HepG2 (cell line): ENCODE results near the gene PIAS1. TPM values are rescaled to one million over a fixed set of nuclear protein-coding genes. Genes with fewer than 3 reads are reported as not detected.
A peak's percentile ranks its signal among the peaks of the same experiment; 100 is the strongest.

Source experiments
- FIP1L1 ChIP-seq: fragments of 200-400 bp; formaldehyde crosslinking; IDR thresholded peaks from 2 replicates; pipeline ENCODE4 v1.6.1; 2018; ENCODE audit warnings: low read depth, mild to moderate bottlenecking, low read length, moderate library complexity, borderline replicate concordance; ENCODE audit not compliant: insufficient read depth
- FOXP4 ChIP-seq: sonication (generic); formaldehyde crosslinking; IDR thresholded peaks from 2 replicates; pipeline ENCODE4 v1.4.0; 2020; ENCODE audit warnings: missing genetic modification reagents
- GATA4 ChIP-seq: sonication (generic); IDR thresholded peaks from 2 replicates; pipeline ENCODE4 v1.6.1; 2016; ENCODE audit warnings: antibody characterized with exemption, low read depth, borderline replicate concordance
- GMEB2 ChIP-seq: IDR thresholded peaks from 2 replicates; pipeline ENCODE4 v1.6.1; 2016; ENCODE audit warnings: missing biosample characterization, missing genetic modification reagents, low read depth
- HNF4A ChIP-seq: sonication (generic); formaldehyde crosslinking; IDR thresholded peaks from 2 replicates; pipeline ENCODE4 v1.4.0; 2020; ENCODE audit warnings: missing genetic modification reagents
- HNRNPLL ChIP-seq: fragments of 200-400 bp; formaldehyde crosslinking; IDR thresholded peaks from 2 replicates; pipeline ENCODE4 v1.6.1; 2017; ENCODE audit warnings: mild to moderate bottlenecking, low read depth, low read length; ENCODE audit not compliant: poor library complexity, severe bottlenecking
- MXD1 ChIP-seq: sonication (generic); formaldehyde crosslinking; IDR thresholded peaks from 2 replicates; pipeline ENCODE4 v1.4.0; 2020; ENCODE audit warnings: mild to moderate bottlenecking, missing genetic modification reagents
- TAF1 ChIP-seq: sonication (generic); formaldehyde crosslinking; IDR thresholded peaks from 2 replicates; pipeline ENCODE4 v1.4.0; 2020; ENCODE audit warnings: missing genetic modification reagents
- TFDP2 ChIP-seq: sonication (generic); formaldehyde crosslinking; IDR thresholded peaks from 2 replicates; pipeline ENCODE4 v1.4.0; 2020; ENCODE audit warnings: missing genetic modification reagents
- ZIK1 ChIP-seq: sonication (generic); formaldehyde crosslinking; IDR thresholded peaks from 2 replicates; pipeline ENCODE4 v1.5.0; 2020; ENCODE audit warnings: mild to moderate bottlenecking, low read depth, missing genetic modification reagents, borderline replicate concordance
- ZNF253 ChIP-seq: sonication (generic); formaldehyde crosslinking; IDR thresholded peaks from 2 replicates; pipeline ENCODE4 v1.8.0; 2022; ENCODE audit warnings: mild to moderate bottlenecking, missing genetic modification reagents, borderline replicate concordance
- ZNF333 ChIP-seq: sonication (generic); formaldehyde crosslinking; IDR thresholded peaks from 2 replicates; pipeline ENCODE4 v1.4.0; 2020; ENCODE audit warnings: mild to moderate bottlenecking, missing genetic modification reagents, borderline replicate concordance
- ZNF547 ChIP-seq: sonication (generic); formaldehyde crosslinking; IDR thresholded peaks from 2 replicates; pipeline ENCODE4 v1.5.1; 2020; ENCODE audit warnings: mild to moderate bottlenecking, missing genetic modification reagents
- ZNF709 ChIP-seq: sonication (generic); formaldehyde crosslinking; IDR thresholded peaks from 2 replicates; pipeline ENCODE4 v1.5.0; 2020; ENCODE audit warnings: mild to moderate bottlenecking, missing genetic modification reagents
- polyA plus RNA-seq, 8 experiments: library from polyadenylated mRNA; depleted of rRNA in 3 of 8; stranded (reverse) in 7 of 8; unstranded in 1 of 8; fragments of >200 nt; fragmentation: Illumina TruSeq in 4 of 8; extraction: Trizol in 4 of 8; gene quantifications; 2 replicates each; pipeline versions ENCODE4 v1.2.1 to v1.2.3, GENCODE V29; 2011 to 2016; ENCODE audit warnings: low read depth in 4 of 8, missing spikeins in 1 of 8, mixed read lengths in 1 of 8; ENCODE audit not compliant: insufficient read depth in 1 of 8
- total RNA-seq, 5 experiments: library from RNA; depleted of rRNA; stranded (reverse); fragments of >200 nt; fragmentation: Illumina TruSeq; extraction: Trizol; gene quantifications; 2 replicates each; pipeline ENCODE4 v1.2.3, GENCODE V29; 2016; ENCODE audit warnings: low read depth in 1 of 5
- TF ChIP-seq, protein P1 (sequence below): sonication (generic); formaldehyde crosslinking; IDR thresholded peaks from 2 replicates; pipeline ENCODE4 v1.5.1; 2020; ENCODE audit warnings: mild to moderate bottlenecking, missing genetic modification reagents, borderline replicate concordance

PIAS1 gene
- total and polyA plus RNA-seq, 2 of the 13 experiments (the other 11 are each of a cell fraction or from before 2014, with no cell fraction given): 20.7 to 33.7 TPM

- peak; percentile 99 for TF ChIP-seq TFDP2 (CRISPR knock-in tag)
- TF ChIP-seq HNF4A: peak; percentile 62
- TF ChIP-seq TAF1: peak; percentile 71
- peak; percentile 67; the same call in 1 of the 2 replicates for TF ChIP-seq ZNF709 (CRISPR knock-in tag)
- peak; percentile 92 for TF ChIP-seq GMEB2
- TF ChIP-seq FIP1L1: 0 out of 2 replicates have a peak, but pooled peaks have one; percentile 24
- TF ChIP-seq MXD1: peak; percentile 16; the same call in 1 of the 2 replicates
- TF ChIP-seq ZNF547 (CRISPR knock-in tag): peak; percentile 59
- TF ChIP-seq FOXP4 (CRISPR knock-in tag): peak; percentile 28; the same call in 1 of the 2 replicates
- TF ChIP-seq, protein P1, sequence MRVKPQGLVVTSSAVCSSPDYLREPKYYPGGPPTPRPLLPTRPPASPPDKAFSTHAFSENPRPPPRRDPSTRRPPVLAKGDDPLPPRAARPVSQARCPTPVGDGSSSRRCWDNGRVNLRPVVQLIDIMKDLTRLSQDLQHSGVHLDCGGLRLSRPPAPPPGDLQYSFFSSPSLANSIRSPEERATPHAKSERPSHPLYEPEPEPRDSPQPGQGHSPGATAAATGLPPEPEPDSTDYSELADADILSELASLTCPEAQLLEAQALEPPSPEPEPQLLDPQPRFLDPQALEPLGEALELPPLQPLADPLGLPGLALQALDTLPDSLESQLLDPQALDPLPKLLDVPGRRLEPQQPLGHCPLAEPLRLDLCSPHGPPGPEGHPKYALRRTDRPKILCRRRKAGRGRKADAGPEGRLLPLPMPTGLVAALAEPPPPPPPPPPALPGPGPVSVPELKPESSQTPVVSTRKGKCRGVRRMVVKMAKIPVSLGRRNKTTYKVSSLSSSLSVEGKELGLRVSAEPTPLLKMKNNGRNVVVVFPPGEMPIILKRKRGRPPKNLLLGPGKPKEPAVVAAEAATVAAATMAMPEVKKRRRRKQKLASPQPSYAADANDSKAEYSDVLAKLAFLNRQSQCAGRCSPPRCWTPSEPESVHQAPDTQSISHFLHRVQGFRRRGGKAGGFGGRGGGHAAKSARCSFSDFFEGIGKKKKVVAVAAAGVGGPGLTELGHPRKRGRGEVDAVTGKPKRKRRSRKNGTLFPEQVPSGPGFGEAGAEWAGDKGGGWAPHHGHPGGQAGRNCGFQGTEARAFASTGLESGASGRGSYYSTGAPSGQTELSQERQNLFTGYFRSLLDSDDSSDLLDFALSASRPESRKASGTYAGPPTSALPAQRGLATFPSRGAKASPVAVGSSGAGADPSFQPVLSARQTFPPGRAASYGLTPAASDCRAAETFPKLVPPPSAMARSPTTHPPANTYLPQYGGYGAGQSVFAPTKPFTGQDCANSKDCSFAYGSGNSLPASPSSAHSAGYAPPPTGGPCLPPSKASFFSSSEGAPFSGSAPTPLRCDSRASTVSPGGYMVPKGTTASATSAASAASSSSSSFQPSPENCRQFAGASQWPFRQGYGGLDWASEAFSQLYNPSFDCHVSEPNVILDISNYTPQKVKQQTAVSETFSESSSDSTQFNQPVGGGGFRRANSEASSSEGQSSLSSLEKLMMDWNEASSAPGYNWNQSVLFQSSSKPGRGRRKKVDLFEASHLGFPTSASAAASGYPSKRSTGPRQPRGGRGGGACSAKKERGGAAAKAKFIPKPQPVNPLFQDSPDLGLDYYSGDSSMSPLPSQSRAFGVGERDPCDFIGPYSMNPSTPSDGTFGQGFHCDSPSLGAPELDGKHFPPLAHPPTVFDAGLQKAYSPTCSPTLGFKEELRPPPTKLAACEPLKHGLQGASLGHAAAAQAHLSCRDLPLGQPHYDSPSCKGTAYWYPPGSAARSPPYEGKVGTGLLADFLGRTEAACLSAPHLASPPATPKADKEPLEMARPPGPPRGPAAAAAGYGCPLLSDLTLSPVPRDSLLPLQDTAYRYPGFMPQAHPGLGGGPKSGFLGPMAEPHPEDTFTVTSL (CRISPR knock-in tag): no peak; the same call in 1 of the 2 replicates
- no peak for TF ChIP-seq ZNF253 (CRISPR knock-in tag)
- no peak for TF ChIP-seq ZIK1 (CRISPR knock-in tag)
- TF ChIP-seq GATA4: no peak
- TF ChIP-seq ZNF333 (CRISPR knock-in tag): peak; percentile 51; the same call in 1 of the 2 replicates
- peak; percentile 75 for TF ChIP-seq HNRNPLL
These were observed at the start of gene PIAS1 (continued) for GRCh38 chr15:68053701-68054627.
